Measurements from ENCODE around the gene TXLNA. TPM values are rescaled to one million over a fixed set of nuclear protein-coding genes. Genes with fewer than 3 reads are reported as not detected.

Gene TXLNA
- total RNA-seq, 1 donor from 2014 or later = 59.7 TPM

GRCh38 chr1:32240140-32240951 is 60.9 kb downstream of the TXLNA start:
- DNase-seq (ENCODE audit: low spot score in 2 of 2, unreplicated experiment in 2 of 2) = peak in 1 of 2 experiments; percentile 62
- Mint-ChIP-seq H3K9me3 (no peaks in the 10 kb centered on the region), H3K4me3 (peak overlapping the region; percentile 79), H3K36me3 (peaks cover 2% of the 10 kb centered on the region), H3K27ac (peak overlapping the region; percentile 53), H3K4me1 (peaks cover 25% of the 10 kb centered on the region), H3K27me3 (ENCODE audit: low read depth) (no peaks in the 10 kb centered on the region)
- no peak for TF ChIP-seq CTCF (IDR thresholded peaks at IDR 0.05; ENCODE audit: unreplicated experiment)

GRCh38 chr1:32241001-32241763 is 61.7 kb downstream of the TXLNA start:
- Mint-ChIP-seq H3K36me3 (peaks cover under 1% of the 10 kb centered on the region), H3K9me3 (no peaks in the 10 kb centered on the region), H3K4me1 (peaks cover 25% of the 10 kb centered on the region), H3K4me3 (peak overlapping the region; percentile 79), H3K27me3 (ENCODE audit: low read depth) (no peaks in the 10 kb centered on the region), H3K27ac (peak overlapping the region; percentile 53)
- TF ChIP-seq CTCF (IDR thresholded peaks at IDR 0.05; ENCODE audit: unreplicated experiment) = no peak
- DNase-seq (ENCODE audit: low spot score in 2 of 2, unreplicated experiment in 2 of 2) = peak; percentile 26 to 52

GRCh38 chr1:32242341-32242851 is 62.9 kb downstream of the TXLNA start:
- H3K4me3 Mint-ChIP-seq = peak overlapping the region; percentile 36
- H3K27me3 Mint-ChIP-seq (ENCODE audit: low read depth) = no peaks in the 10 kb centered on the region
- DNase-seq (ENCODE audit: low spot score in 2 of 2, unreplicated experiment in 2 of 2) = no peak
- H3K36me3 Mint-ChIP-seq = no peaks in the 10 kb centered on the region
- H3K9me3 Mint-ChIP-seq = no peaks in the 10 kb centered on the region
- TF ChIP-seq CTCF (IDR thresholded peaks at IDR 0.05; ENCODE audit: unreplicated experiment) = no peak
- peaks cover 25% of the 10 kb centered on the region for H3K4me1 Mint-ChIP-seq
- no peak overlapping the region for H3K27ac Mint-ChIP-seq

- Mint-ChIP-seq H3K9me3 (no peaks in the 10 kb centered on the region), H3K4me1 (peaks cover 20% of the 10 kb centered on the region), H3K27me3 (ENCODE audit: low read depth) (no peaks in the 10 kb centered on the region), H3K4me3 (no peak within 1 kb of the TSS), H3K27ac (no peak within 1 kb of the TSS), H3K36me3 (no peaks in the 10 kb centered on the region)
- no peak for TF ChIP-seq CTCF (IDR thresholded peaks at IDR 0.05; ENCODE audit: unreplicated experiment)
- DNase-seq (ENCODE audit: low spot score in 2 of 2, unreplicated experiment in 2 of 2) = no peak
Observed at GRCh38 chr1:32246888-32247273, 67.4 kb downstream of the TXLNA start, which contains the start of gene FAM167B. Gene FAM167B, plus strand, starts transcription at chr1:32247222. Its CDS starts 200 bp downstream, at chr1:32247422.

- TF ChIP-seq CTCF (IDR thresholded peaks at IDR 0.05; ENCODE audit: unreplicated experiment) = no peak
- Mint-ChIP-seq H3K27ac (no peak overlapping the region), H3K4me1 (peaks cover 21% of the 10 kb centered on the region), H3K27me3 (ENCODE audit: low read depth) (no peaks in the 10 kb centered on the region), H3K9me3 (no peaks in the 10 kb centered on the region), H3K4me3 (no peak overlapping the region), H3K36me3 (no peaks in the 10 kb centered on the region)
- no peak for DNase-seq (ENCODE audit: low spot score in 2 of 2, unreplicated experiment in 2 of 2)
Observed at GRCh38 chr1:32247452-32247851, 68.0 kb downstream of the TXLNA start.

Other genes with a start within 250 kb of the TXLNA start
- gene PTP4A2, start 241.3 kb upstream of the TXLNA start, total RNA-seq = 181 to 186 TPM (median 182 TPM) in 3 replicates
- 244 to 246 TPM (median 245 TPM) in 3 replicates for gene KHDRBS1, start 165.8 kb upstream of the TXLNA start, total RNA-seq
- gene TMEM39B, start 106.7 kb upstream of the TXLNA start, total RNA-seq = 23.5 to 27.3 TPM (median 26.2 TPM) in 3 replicates
- 67.5 to 70.5 TPM (median 68.7 TPM) in 3 replicates for gene KPNA6, start 71.6 kb upstream of the TXLNA start, total RNA-seq
- gene CCDC28B, start 20.9 kb downstream of the TXLNA start, total RNA-seq = 21.6 to 24.9 TPM (median 24.6 TPM) in 3 replicates
- gene IQCC, start 26.0 kb downstream of the TXLNA start, total RNA-seq = 3.1 to 3.8 TPM (median 3.3 TPM) in 3 replicates
- 0.11 TPM in 1 of 3 replicates, not detected in the others for gene DCDC2B, start 29.4 kb downstream of the TXLNA start, total RNA-seq
- 28.9 to 33.3 TPM (median 32.9 TPM) in 3 replicates for gene TMEM234, start 42.7 kb downstream of the TXLNA start, total RNA-seq
- gene EIF3I, start 42.7 kb downstream of the TXLNA start, total RNA-seq = 143 to 147 TPM (median 146 TPM) in 3 replicates
- 1.8 to 2.9 TPM (median 2.3 TPM) in 3 replicates for gene FAM167B, start 67.5 kb downstream of the TXLNA start, total RNA-seq
- 1.4 to 1.8 TPM (median 1.5 TPM) in 3 replicates for gene LCK, start 71.6 kb downstream of the TXLNA start, total RNA-seq
- gene HDAC1, start 112.4 kb downstream of the TXLNA start, total RNA-seq = 122 to 131 TPM (median 127 TPM) in 3 replicates
- gene MARCKSL1, start 156.6 kb downstream of the TXLNA start, total RNA-seq = 487 to 496 TPM (median 495 TPM) in 3 replicates
- 12.5 to 12.9 TPM (median 12.5 TPM) in 3 replicates for gene FAM229A, start 182.8 kb downstream of the TXLNA start, total RNA-seq
- gene TSSK3, start 182.9 kb downstream of the TXLNA start, total RNA-seq = 6.6 to 8.1 TPM (median 7.8 TPM) in 3 replicates
- gene BSDC1, start 214.8 kb downstream of the TXLNA start, total RNA-seq = 73.4 to 74.8 TPM (median 74.6 TPM) in 3 replicates

Measured in mesothelial cell of epicardium (in vitro differentiated cells).